IMR-90 (cell line): Measurements from ENCODE around the gene TIMM10. TPM values are rescaled to one million over a fixed set of nuclear protein-coding genes. Genes with fewer than 3 reads are reported as not detected.

ENCODE experiments used
- ATAC-seq: fragments of 200-7000 bp; cut with Tn5 transposase; 2 replicates; pipeline ENCODE4 v1.9.1; 2020; ENCODE audit warnings: low read depth, mild to moderate bottlenecking, moderate library complexity
- BruUV-seq: library from RNA; stranded (reverse); fragments of 400-500 nt; replicated peaks from 2 replicates; lab custom pipeline; 2021; lab: Mats Ljungman, UMichigan
- CTCF ChIA-PET: fragments of 300-600 bp; formaldehyde crosslinking; extraction: SDS; loops from one replicate; lab custom pipeline; 2021; ENCODE audit warnings: antibody characterized with exemption; lab: Yijun Ruan, JAX
- POLR2A ChIA-PET: fragments of 300-600 bp; sonication (Branson Sonifier 250); formaldehyde crosslinking; loops from one replicate; lab custom pipeline; 2022; ENCODE audit warnings: antibody characterized with exemption; ENCODE audit not compliant: unreplicated experiment; lab: Charles Lee
- DNase-seq: peaks from one replicate; pipeline ENCODE4 v3.0.0; 2013
- H2AFZ ChIP-seq: replicated peaks from 2 replicates; pipeline ENCODE3; 2013; ENCODE audit warnings: low read length, mild to moderate bottlenecking; ENCODE audit not compliant: poor library complexity
- H2AK5ac ChIP-seq: 2 replicates; pipeline ENCODE4 v1.6.1; 2013; ENCODE audit warnings: low read depth, low read length, inconsistent platforms
- H2AK9ac ChIP-seq: replicated peaks from 2 replicates; pipeline ENCODE3; 2013; ENCODE audit warnings: mild to moderate bottlenecking, low read depth, low read length, moderate library complexity; ENCODE audit not compliant: poor library complexity
- H2BK120ac ChIP-seq: 2 replicates; pipeline ENCODE4 v1.6.1; 2013; ENCODE audit warnings: low read depth, low read length, inconsistent platforms
- H2BK15ac ChIP-seq: 3 replicates; pipeline ENCODE4 v1.6.1; 2013; ENCODE audit warnings: low read depth, low read length, inconsistent platforms
- H2BK20ac ChIP-seq: 2 replicates; pipeline ENCODE4 v1.6.1; 2013; ENCODE audit warnings: low read depth, mild to moderate bottlenecking, inconsistent platforms, low read length, moderate library complexity
- H2BK5ac ChIP-seq: 2 replicates; pipeline ENCODE4 v1.6.1; 2013; ENCODE audit warnings: mild to moderate bottlenecking, low read depth, low read length, inconsistent platforms; ENCODE audit not compliant: poor library complexity, severe bottlenecking
- H3K14ac ChIP-seq: replicated peaks from 2 replicates; pipeline ENCODE4 v1.6.1; 2013; ENCODE audit warnings: low read depth, low read length, inconsistent platforms
- H3K18ac ChIP-seq: 2 replicates; pipeline ENCODE4 v1.6.1; 2013; ENCODE audit warnings: low read depth, low read length, control low read depth
- H3K23ac ChIP-seq: 2 replicates; pipeline ENCODE4 v1.6.1; 2013; ENCODE audit warnings: low read depth, low read length, inconsistent platforms
- H3K27ac ChIP-seq: 2 replicates; pipeline ENCODE4 v1.5.1; 2013; ENCODE audit warnings: mild to moderate bottlenecking, control low read depth, low read length; ENCODE audit not compliant: insufficient read depth
- H3K27me3 ChIP-seq: 2 replicates; pipeline ENCODE4 v1.6.1; 2013; ENCODE audit warnings: low read length; ENCODE audit not compliant: control insufficient read depth, insufficient read depth
- H3K36me3 ChIP-seq: 2 replicates; pipeline ENCODE4 v1.6.1; 2013; ENCODE audit warnings: low read length, mixed read lengths; ENCODE audit not compliant: control insufficient read depth, insufficient read depth
- H3K4ac ChIP-seq: 2 replicates; pipeline ENCODE4 v1.6.1; 2013; ENCODE audit warnings: low read depth, low read length, inconsistent platforms
- H3K4me1 ChIP-seq: 2 replicates; pipeline ENCODE4 v1.6.1; 2013; ENCODE audit warnings: low read length, mixed read lengths; ENCODE audit not compliant: control insufficient read depth, insufficient read depth
- H3K4me2 ChIP-seq: 2 replicates; pipeline ENCODE4 v1.6.1; 2013; ENCODE audit warnings: low read depth, mild to moderate bottlenecking, control low read depth, low read length, moderate library complexity
- H3K4me3 ChIP-seq: 2 replicates; pipeline ENCODE4 v1.5.1; 2013; ENCODE audit warnings: low read depth, mild to moderate bottlenecking, control low read depth, low read length, moderate library complexity; ENCODE audit not compliant: insufficient read depth
- H3K56ac ChIP-seq: 2 replicates; pipeline ENCODE4 v1.6.1; 2013; ENCODE audit warnings: low read length, inconsistent platforms; ENCODE audit not compliant: insufficient read depth; ENCODE audit errors: extremely low read depth
- H3K79me1 ChIP-seq, 2 experiments: 2 replicates each; pipeline ENCODE4 v1.6.1; 2013; ENCODE audit warnings: low read length in 2 of 2, inconsistent platforms in 1 of 2, low read depth in 1 of 2
- H3K9ac ChIP-seq: 2 replicates; pipeline ENCODE4 v1.6.1; 2013; ENCODE audit warnings: low read depth, low read length, control low read depth
- H3K9me1 ChIP-seq: 2 replicates; pipeline ENCODE4 v1.6.1; 2013; ENCODE audit warnings: low read length, inconsistent platforms; ENCODE audit not compliant: insufficient read depth
- H3K9me3 ChIP-seq: 2 replicates; pipeline ENCODE4 v1.6.1; 2013; ENCODE audit warnings: low read length; ENCODE audit not compliant: control insufficient read depth, insufficient read depth
- H4K20me1 ChIP-seq: 2 replicates; pipeline ENCODE4 v1.6.1; 2013; ENCODE audit warnings: low read length, inconsistent platforms; ENCODE audit not compliant: insufficient read depth
- H4K5ac ChIP-seq: 2 replicates; pipeline ENCODE4 v1.6.1; 2013; ENCODE audit warnings: mild to moderate bottlenecking, low read depth, low read length, control low read depth
- H4K8ac ChIP-seq, 2 experiments: 2 replicates each; pipeline ENCODE4 v1.6.1; 2013; ENCODE audit warnings: low read depth in 2 of 2, low read length in 2 of 2, control low read depth in 1 of 2, inconsistent platforms in 1 of 2
- H4K91ac ChIP-seq: 2 replicates; pipeline ENCODE4 v1.6.1; 2013; ENCODE audit warnings: low read depth, low read length, inconsistent platforms; ENCODE audit not compliant: insufficient read depth
- BHLHE40 ChIP-seq: fragments of 150-350 bp; IDR thresholded peaks from 2 replicates; pipeline ENCODE4 v1.6.1; 2016; ENCODE audit warnings: mild to moderate bottlenecking, low read depth, low read length
- CEBPB ChIP-seq: IDR thresholded peaks from 2 replicates; pipeline ENCODE4 v1.6.1; 2012; ENCODE audit warnings: low read depth, low read length, improper control_type of control experiment
- CHD1 ChIP-seq: IDR thresholded peaks from 2 replicates; pipeline ENCODE4 v1.6.1; 2012; ENCODE audit warnings: low read depth, low read length, improper control_type of control experiment
- CTCF ChIP-seq: conservative IDR thresholded peaks from 2 replicates; pipeline ENCODE4 v1.5.1; 2012; ENCODE audit warnings: mild to moderate bottlenecking, low read depth, low read length, improper control_type of control experiment
- ELK1 ChIP-seq: fragments of 150-350 bp; IDR thresholded peaks from 2 replicates; pipeline ENCODE4 v1.6.1; 2016; ENCODE audit warnings: low read depth, mild to moderate bottlenecking, low read length, moderate library complexity, borderline replicate concordance
- FOS ChIP-seq: fragments of 150-350 bp; IDR thresholded peaks from 2 replicates; pipeline ENCODE4 v1.6.1; 2016; ENCODE audit warnings: low read depth, low read length
- MAFK ChIP-seq: IDR thresholded peaks from 2 replicates; pipeline ENCODE4 v1.6.1; 2012; ENCODE audit warnings: low read depth, low read length, improper control_type of control experiment
- MAZ ChIP-seq: IDR thresholded peaks from 2 replicates; pipeline ENCODE4 v1.6.1; 2012; ENCODE audit warnings: low read depth, mild to moderate bottlenecking, low read length, improper control_type of control experiment, moderate library complexity, borderline replicate concordance
- MXI1 ChIP-seq: IDR thresholded peaks from 2 replicates; pipeline ENCODE4 v1.6.1; 2012; ENCODE audit warnings: low read depth, mild to moderate bottlenecking, low read length, moderate library complexity, borderline replicate concordance
- SMC3 ChIP-seq: fragments of 150-350 bp; IDR thresholded peaks from 2 replicates; pipeline ENCODE4 v1.6.1; 2016; ENCODE audit warnings: low read depth, mild to moderate bottlenecking, antibody characterized with exemption, low read length, moderate library complexity
- USF2 ChIP-seq: fragments of 150-350 bp; IDR thresholded peaks from 2 replicates; pipeline ENCODE4 v1.6.1; 2017; ENCODE audit warnings: mild to moderate bottlenecking, antibody characterized with exemption, low read length, low read depth
- dilution Hi-C: fragments of 300-500 bp; cut with HindIII; formaldehyde crosslinking; loops from one replicate; pipeline ENCODE4 v1.14.3; 2018; ENCODE audit warnings: low sequenced_read_pairs; ENCODE audit not compliant: unreplicated experiment
- in situ Hi-C: fragments of 300-500 bp; cut with MboI; formaldehyde crosslinking; loops from 3 replicates; pipeline ENCODE4 v1.14.3; 2019; ENCODE audit warnings: low sequenced_read_pairs, inconsistent platforms, mixed read lengths
- intact Hi-C: fragments of 100-400 bp; cut with micrococcal nuclease; formaldehyde crosslinking; loops from 2 replicates; pipeline ENCODE4 v1.10.0; 2022
- polyA plus RNA-seq, 3 experiments: library from polyadenylated mRNA; depleted of rRNA; stranded (reverse); fragments of >200 nt; gene quantifications; 2 replicates each; pipeline ENCODE4 v1.2.3, GENCODE V29; 2012; ENCODE audit warnings: low replicate concordance in 1 of 3
- total RNA-seq: library from RNA; depleted of rRNA; stranded (reverse); fragments of >200 nt; gene quantifications from 2 replicates; pipeline ENCODE4 v1.2.3, GENCODE V29; 2012

The TIMM10 gene
- total and polyA plus RNA-seq, 2 of the 4 experiments (the other 2 are of a cell fraction) = 96.8 to 135 TPM

DNA sequence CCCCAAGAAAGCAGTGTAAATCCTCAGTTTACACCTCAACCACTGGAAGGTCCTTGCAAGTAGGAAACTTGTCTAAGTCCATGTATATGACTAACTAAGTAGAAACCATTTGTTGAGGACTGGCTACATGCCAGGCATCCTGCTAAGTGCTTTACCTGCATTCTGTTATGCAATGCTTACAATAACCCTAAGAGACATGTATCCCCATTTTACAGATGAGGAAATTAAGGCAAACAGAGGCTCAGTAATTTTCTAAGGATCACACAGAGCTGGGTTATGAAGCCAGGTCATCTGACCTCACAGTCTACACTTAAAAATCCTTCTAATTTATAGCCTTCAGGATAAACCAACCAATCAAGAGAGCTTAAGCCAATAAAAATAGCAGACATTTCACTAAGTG is 1.5 kb downstream of the TIMM10 start:
- Histone ChIP-seq H2AK9ac (no peak overlapping the region), H3K27me3 (no peaks in the 10 kb centered on the region), H3K14ac (no peak overlapping the region), H3K18ac (no peak overlapping the region), H3K4ac (no peak overlapping the region), H3K79me1 (peaks cover 21 to 33% of the 10 kb centered on the region in 2 experiments), H2AFZ (no peak overlapping the region), H3K4me3 (no peak overlapping the region), H4K5ac (no peak overlapping the region), H3K23ac (no peak overlapping the region), H4K8ac (no peak overlapping the region), H3K27ac (no peak overlapping the region), H2AK5ac (no peak overlapping the region), H3K9ac (no peak overlapping the region), H2BK5ac (no peak overlapping the region), H2BK15ac (no peak overlapping the region), H2BK20ac (no peak overlapping the region), H2BK120ac (no peak overlapping the region), H3K56ac (no peak overlapping the region), H3K4me1 (peaks cover 5% of the 10 kb centered on the region; the same call in 1 of the 2 replicates), H4K20me1 (peaks cover 8% of the 10 kb centered on the region; the same call in 1 of the 2 replicates), H4K91ac (no peak overlapping the region), H3K9me1 (no peaks in the 10 kb centered on the region), H3K36me3 (peaks cover 4% of the 10 kb centered on the region; the same call in 1 of the 2 replicates), H3K9me3 (no peaks in the 10 kb centered on the region), H3K4me2 (no peak overlapping the region)
- no peak for TF ChIP-seq BHLHE40
- TF ChIP-seq USF2 = no peak
- TF ChIP-seq MXI1 = no peak
- TF ChIP-seq CTCF = no peak
- TF ChIP-seq MAZ = no peak
- no peak for TF ChIP-seq ELK1
- no peak for TF ChIP-seq MAFK
- TF ChIP-seq FOS = no peak
- no peak for TF ChIP-seq CHD1
- TF ChIP-seq CEBPB = no peak
- TF ChIP-seq SMC3 = no peak
- intact Hi-C loops (no loop called here), dilution Hi-C loops (no loop called here), in situ Hi-C loops (loop anchor here (5.0 kb wide), 2 partner anchors 72 to 187 kb away; no protein-coding TSS in a partner anchor)
- ChIA-PET POLR2A (interaction anchor here (0.6 kb wide), 1 partner anchor 193 kb away, joined by 3 read pairs; the partner anchor contains the start of gene SSRP1), CTCF (interaction anchor here (1.5 kb wide), 1 partner anchor 71 kb away, joined by 3 read pairs; no protein-coding TSS in a partner anchor)
- ATAC-seq (no peak), DNase-seq (no peak)
- BruUV-seq = no TSS peak
